Mesothelial cell of epicardium (in vitro differentiated cells): ENCODE measurements around the gene MACROD2. TPM values are rescaled to one million over a fixed set of nuclear protein-coding genes. Genes with fewer than 3 reads are reported as not detected.

Experiments
- DNase-seq, 2 experiments: peaks; one replicate each; pipeline ENCODE4 v3.0.0; 2021; ENCODE audit warnings: low spot score in 2 of 2; ENCODE audit not compliant: unreplicated experiment in 2 of 2
- H3K27ac Mint-ChIP-seq: 2 replicates; pipeline ENCODE4 v1.8.0; 2021; ENCODE audit warnings: mixed read lengths
- H3K27me3 Mint-ChIP-seq: 2 replicates; pipeline ENCODE4 v1.8.0; 2021; ENCODE audit warnings: low read depth, mixed read lengths
- H3K36me3 Mint-ChIP-seq: 2 replicates; pipeline ENCODE4 v1.8.0; 2021; ENCODE audit warnings: mixed read lengths
- H3K4me1 Mint-ChIP-seq: 2 replicates; pipeline ENCODE4 v1.8.0; 2021; ENCODE audit warnings: mixed read lengths
- H3K4me3 Mint-ChIP-seq: 2 replicates; pipeline ENCODE4 v1.8.0; 2021; ENCODE audit warnings: mild to moderate bottlenecking, moderate library complexity, mixed read lengths
- H3K9me3 Mint-ChIP-seq: 2 replicates; pipeline ENCODE4 v1.8.0; 2021; ENCODE audit warnings: mixed read lengths
- total RNA-seq: library from RNA; stranded (reverse); gene quantifications from 3 replicates; pipeline ENCODE4 v1.2.1, GENCODE V29; 2021
- TF ChIP-seq, protein P1 (sequence below): fragments of 200-600 bp; sonication (generic); IDR thresholded peaks from one replicate; pipeline ENCODE4 v1.5.0; 2021; ENCODE audit warnings: antibody characterized with exemption; ENCODE audit not compliant: unreplicated experiment

Gene MACROD2
- total RNA-seq, 1 donor from 2014 or later = 10.0 TPM

GRCh38 chr20:14816471-14816870, 821.2 kb downstream of the MACROD2 start:
- peaks cover 21% of the 10 kb centered on the region for H3K9me3 Mint-ChIP-seq
- peaks cover 29% of the 10 kb centered on the region for H3K4me1 Mint-ChIP-seq

DNA sequence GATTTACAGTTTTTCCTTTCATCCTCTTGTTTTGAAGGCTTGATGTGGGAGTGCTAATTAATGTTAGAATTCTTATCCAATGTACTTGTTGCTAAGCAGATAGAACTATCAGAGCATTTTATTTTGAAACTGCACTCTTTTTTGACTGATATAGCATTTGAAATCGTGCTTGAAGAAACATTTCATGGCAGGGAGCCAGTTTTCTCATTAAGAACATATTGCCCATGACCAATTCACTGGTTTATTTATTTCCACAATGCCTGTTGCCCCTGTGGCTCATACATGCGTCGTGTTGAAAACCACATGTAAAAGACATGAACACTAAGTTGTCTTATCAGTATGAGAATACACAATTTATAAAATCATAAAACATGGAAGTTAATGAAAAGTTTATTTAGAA, 821.8 kb downstream of the MACROD2 start:
- TF ChIP-seq, protein P1, sequence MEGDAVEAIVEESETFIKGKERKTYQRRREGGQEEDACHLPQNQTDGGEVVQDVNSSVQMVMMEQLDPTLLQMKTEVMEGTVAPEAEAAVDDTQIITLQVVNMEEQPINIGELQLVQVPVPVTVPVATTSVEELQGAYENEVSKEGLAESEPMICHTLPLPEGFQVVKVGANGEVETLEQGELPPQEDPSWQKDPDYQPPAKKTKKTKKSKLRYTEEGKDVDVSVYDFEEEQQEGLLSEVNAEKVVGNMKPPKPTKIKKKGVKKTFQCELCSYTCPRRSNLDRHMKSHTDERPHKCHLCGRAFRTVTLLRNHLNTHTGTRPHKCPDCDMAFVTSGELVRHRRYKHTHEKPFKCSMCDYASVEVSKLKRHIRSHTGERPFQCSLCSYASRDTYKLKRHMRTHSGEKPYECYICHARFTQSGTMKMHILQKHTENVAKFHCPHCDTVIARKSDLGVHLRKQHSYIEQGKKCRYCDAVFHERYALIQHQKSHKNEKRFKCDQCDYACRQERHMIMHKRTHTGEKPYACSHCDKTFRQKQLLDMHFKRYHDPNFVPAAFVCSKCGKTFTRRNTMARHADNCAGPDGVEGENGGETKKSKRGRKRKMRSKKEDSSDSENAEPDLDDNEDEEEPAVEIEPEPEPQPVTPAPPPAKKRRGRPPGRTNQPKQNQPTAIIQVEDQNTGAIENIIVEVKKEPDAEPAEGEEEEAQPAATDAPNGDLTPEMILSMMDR = no peak
- peaks cover 18% of the 10 kb centered on the region for H3K9me3 Mint-ChIP-seq
- no peaks in the 10 kb centered on the region for H3K27me3 Mint-ChIP-seq
- H3K4me1 Mint-ChIP-seq = peaks cover 29% of the 10 kb centered on the region
- H3K36me3 Mint-ChIP-seq = no peaks in the 10 kb centered on the region
- DNase-seq = no peak
- peak overlapping the region; percentile 18 for H3K27ac Mint-ChIP-seq
- H3K4me3 Mint-ChIP-seq = no peak overlapping the region

More at GRCh38 chr20:14816471-14816870, 821.2 kb downstream of the MACROD2 start:
- DNase-seq = no peak
- TF ChIP-seq, protein P1 = no peak
- Mint-ChIP-seq H3K27me3 (no peaks in the 10 kb centered on the region), H3K4me3 (no peak overlapping the region), H3K27ac (no peak overlapping the region), H3K36me3 (peaks cover 3% of the 10 kb centered on the region)

DNA sequence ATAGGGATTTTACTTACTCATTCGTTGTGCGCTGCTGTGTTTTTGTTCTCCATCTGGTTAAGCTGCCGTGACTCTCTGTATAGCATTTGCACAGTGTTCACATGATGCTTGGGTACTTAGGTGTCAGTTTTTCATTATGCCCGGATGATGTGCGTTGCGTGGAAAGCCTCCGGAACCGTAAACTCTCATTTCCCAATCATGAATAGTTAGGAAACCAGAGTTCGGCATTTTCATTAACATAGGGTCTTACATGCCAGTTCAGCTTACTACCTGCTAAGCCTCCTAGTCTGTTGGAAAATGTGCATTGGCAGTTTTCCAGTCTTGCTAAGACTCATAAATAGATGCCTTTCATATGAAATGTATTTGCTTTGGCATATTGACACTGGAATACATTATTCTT, 825.5 kb downstream of the MACROD2 start:
- Mint-ChIP-seq H3K4me1 (peaks cover 35% of the 10 kb centered on the region), H3K36me3 (no peaks in the 10 kb centered on the region), H3K9me3 (peaks cover 23% of the 10 kb centered on the region), H3K4me3 (no peak overlapping the region), H3K27ac (peak overlapping the region; percentile 55), H3K27me3 (no peaks in the 10 kb centered on the region)
- DNase-seq = no peak
- TF ChIP-seq, protein P1 = no peak

DNA sequence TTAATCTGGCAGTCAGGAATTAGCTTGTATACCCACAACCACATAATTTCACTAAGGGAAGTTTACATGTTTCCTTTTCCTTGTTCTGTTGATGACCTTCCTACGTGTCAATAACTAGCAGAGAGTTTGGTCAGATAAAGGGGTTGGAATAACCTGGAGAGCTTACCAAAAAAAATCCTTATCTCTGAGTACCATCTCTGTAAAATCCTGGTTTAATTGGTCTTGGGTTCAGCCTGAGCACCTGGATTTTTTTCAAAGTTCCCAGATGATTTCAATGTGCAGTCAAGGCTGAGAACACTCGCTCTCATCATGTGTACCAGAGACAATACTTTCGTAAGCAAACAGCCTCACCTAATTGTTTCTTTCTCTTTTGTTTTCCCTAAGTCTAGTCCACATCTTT, 825.9 kb downstream of the MACROD2 start:
- no peak for DNase-seq
- H3K9me3 Mint-ChIP-seq = peaks cover 23% of the 10 kb centered on the region
- H3K27ac Mint-ChIP-seq = no peak overlapping the region
- H3K4me1 Mint-ChIP-seq = peaks cover 34% of the 10 kb centered on the region
- TF ChIP-seq, protein P1 = no peak
- H3K27me3 Mint-ChIP-seq = no peaks in the 10 kb centered on the region
- no peak overlapping the region for H3K4me3 Mint-ChIP-seq
- no peaks in the 10 kb centered on the region for H3K36me3 Mint-ChIP-seq

GRCh38 chr20:14824996-14825395, 829.7 kb downstream of the MACROD2 start:
- TF ChIP-seq, protein P1 = no peak
- no peaks in the 10 kb centered on the region for H3K27me3 Mint-ChIP-seq
- no peaks in the 10 kb centered on the region for H3K36me3 Mint-ChIP-seq
- H3K9me3 Mint-ChIP-seq = peaks cover 9% of the 10 kb centered on the region
- no peak overlapping the region for H3K4me3 Mint-ChIP-seq
- peaks cover 27% of the 10 kb centered on the region for H3K4me1 Mint-ChIP-seq
- H3K27ac Mint-ChIP-seq = no peak overlapping the region
- no peak for DNase-seq
